GM12801 (cell line): ENCODE data around the gene PRKCH.

Experiments used
- TF ChIP-seq, protein P1 (sequence below): IDR thresholded peaks from one replicate; pipeline ENCODE4 v1.5.1; 2011; ENCODE audit warnings: control low read depth; ENCODE audit not compliant: insufficient read length; ENCODE audit errors: extremely low read depth

Gene PRKCH

DNA sequence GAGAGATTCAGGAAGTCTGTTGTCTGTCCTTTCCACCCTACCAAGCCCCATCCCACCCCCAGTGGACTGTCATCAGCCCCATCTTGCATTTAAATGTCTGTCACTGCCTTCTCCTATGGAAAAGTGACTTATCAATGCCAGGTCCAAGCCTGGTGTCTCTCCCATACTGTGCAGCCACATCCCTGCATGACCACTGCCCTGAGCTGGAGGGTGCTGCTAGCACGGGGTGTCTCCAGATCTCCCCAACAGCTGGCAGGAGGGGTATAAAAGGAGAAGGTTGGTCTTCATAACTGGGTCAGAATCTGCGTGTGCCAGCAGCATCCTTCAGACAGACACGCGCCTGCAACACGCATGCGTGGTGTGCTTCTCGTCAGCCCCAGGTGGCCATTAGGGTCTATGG lies 219.6 kb downstream of the PRKCH start:
- TF ChIP-seq, protein P1, sequence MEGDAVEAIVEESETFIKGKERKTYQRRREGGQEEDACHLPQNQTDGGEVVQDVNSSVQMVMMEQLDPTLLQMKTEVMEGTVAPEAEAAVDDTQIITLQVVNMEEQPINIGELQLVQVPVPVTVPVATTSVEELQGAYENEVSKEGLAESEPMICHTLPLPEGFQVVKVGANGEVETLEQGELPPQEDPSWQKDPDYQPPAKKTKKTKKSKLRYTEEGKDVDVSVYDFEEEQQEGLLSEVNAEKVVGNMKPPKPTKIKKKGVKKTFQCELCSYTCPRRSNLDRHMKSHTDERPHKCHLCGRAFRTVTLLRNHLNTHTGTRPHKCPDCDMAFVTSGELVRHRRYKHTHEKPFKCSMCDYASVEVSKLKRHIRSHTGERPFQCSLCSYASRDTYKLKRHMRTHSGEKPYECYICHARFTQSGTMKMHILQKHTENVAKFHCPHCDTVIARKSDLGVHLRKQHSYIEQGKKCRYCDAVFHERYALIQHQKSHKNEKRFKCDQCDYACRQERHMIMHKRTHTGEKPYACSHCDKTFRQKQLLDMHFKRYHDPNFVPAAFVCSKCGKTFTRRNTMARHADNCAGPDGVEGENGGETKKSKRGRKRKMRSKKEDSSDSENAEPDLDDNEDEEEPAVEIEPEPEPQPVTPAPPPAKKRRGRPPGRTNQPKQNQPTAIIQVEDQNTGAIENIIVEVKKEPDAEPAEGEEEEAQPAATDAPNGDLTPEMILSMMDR = no peak

DNA sequence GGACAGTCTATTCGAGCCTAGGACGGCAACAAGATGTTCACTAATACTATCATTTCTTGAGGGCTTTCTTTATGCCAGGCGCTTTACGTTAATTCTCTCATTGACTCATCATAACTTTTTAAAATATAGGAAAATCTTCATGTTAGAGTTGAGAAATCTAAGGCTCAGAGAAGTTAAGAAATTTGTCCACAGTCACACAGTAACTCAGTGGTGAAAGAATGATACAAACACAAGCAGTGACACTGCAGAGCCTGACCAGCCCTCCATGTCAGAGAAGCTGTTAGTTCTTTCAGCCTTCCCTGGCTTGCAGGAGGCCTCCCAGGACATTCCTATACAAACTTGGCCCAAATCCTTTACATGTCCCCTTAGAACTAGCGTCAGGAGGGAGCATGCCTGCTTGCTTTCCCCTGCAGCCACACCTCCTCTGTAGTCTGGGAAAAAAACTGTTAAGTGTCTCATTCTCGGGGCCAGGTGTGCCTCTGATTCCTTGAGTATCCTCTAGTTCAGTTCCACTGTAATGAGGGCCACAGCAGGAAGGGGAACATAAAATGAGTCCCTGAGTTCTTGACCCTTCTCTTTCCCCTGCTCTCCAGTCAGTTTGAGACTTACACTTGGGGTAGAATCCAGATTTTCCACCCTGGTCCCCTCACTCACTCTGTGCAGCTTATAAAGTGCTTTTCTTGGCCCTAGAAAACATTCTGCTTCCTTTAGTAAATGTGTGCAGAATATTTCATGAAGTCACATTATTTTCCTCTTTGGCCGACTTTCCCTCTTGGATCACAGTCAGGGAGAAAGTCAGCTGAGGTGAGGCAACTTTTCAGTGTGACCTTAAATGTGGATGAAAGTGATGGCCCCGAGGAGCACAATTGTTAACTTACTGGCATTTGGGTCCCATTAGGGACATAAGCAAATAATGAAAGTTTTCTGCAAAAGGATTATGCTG lies 221.7 kb downstream of the PRKCH start:
- TF ChIP-seq, protein P1 = no peak

DNA sequence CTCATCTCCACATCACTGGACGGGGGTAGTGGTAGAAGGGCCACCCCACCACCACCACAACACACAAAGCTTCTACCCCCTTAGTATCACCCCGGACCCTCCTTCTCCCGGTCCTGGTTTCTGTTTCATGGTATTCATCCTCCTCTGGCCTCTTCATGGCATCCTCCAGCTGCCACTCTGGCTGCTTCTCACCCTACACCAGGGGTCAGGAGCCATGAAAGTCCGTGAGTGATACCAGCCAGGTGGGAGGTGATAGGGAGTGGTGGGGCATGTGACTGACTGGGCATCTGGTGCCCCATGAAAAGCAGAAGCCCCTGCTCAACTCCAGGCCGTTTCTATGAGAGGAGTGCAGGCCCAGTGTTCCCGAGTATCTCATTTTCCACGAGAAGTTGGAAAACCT lies 222.6 kb downstream of the PRKCH start:
- TF ChIP-seq, protein P1 = no peak

DNA sequence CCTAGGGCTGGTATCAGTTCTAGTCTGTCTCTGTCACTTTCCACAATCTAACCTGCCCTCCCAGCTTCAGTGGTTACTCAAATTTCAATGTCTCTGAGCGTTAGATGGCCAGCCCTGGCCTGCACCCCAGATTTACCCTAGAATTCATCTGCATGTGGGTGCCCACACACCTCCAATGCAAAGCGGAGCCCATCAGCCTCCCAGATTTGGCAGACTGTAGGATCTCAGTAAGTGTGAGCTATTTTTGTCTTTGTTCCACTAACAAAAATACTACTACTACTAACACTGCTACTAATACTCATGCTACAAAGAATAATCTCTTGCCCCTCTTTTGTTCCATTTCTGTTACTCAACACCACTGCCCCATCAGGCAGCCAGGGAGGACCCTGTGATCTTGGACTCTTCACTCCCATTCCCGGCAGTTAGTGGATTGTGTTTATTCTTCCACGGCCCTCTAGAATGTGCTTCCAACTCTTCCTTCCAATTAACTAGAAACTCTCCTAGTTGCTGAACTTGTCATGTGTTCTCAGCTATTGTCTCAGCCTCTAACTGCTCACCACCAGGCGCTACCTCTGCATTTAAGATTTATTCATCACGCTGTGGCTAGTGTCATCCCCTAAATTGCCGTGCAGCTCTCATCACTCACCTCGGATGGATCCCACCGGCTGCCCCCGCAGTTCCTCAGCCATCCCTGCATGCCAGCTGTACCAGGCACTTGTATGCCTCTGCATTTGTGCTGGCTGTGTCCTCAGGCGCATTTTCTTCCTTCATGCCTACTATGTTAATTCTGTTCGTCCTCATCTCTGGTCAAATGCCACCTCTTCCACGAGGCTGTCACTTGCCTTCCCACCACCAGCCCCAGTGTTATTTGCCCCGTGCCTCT lies 223.3 kb downstream of the PRKCH start:
- TF ChIP-seq, protein P1 = no peak

DNA sequence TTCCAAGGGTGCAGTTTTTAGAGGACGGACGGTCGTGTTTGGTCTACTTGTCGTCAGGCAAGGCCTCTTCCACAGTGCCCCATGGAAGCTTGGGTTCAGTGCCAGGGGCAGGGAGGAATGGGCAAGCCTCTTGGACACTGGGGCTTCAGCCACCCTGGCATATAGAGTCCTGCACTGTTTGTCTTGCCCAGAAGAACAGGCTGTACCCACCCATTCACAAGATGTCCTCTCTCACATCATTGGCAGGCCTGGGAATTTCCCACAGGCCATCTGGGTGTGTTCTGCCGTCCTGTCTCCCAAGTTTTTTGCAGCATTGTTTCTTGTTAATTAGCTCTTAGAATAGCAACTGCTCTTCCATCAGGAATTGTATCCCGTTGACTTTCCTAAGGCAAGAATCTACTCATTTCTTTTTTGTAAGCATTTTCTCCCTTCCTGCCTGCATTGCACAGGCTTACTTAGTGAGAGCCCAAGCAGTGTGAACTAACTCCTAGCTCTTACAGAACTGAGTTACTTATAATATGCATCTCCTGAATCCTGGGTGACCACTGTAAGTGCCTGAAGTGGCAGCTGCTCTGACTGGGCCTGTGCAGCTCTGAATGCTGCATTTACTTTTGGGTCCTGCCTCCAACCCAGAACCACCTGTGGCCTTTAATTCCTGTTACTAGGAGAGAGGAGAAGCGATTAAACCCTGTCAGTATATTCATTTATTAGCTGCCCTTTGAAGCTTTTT lies 224.5 kb downstream of the PRKCH start:
- TF ChIP-seq, protein P1 = no peak

DNA sequence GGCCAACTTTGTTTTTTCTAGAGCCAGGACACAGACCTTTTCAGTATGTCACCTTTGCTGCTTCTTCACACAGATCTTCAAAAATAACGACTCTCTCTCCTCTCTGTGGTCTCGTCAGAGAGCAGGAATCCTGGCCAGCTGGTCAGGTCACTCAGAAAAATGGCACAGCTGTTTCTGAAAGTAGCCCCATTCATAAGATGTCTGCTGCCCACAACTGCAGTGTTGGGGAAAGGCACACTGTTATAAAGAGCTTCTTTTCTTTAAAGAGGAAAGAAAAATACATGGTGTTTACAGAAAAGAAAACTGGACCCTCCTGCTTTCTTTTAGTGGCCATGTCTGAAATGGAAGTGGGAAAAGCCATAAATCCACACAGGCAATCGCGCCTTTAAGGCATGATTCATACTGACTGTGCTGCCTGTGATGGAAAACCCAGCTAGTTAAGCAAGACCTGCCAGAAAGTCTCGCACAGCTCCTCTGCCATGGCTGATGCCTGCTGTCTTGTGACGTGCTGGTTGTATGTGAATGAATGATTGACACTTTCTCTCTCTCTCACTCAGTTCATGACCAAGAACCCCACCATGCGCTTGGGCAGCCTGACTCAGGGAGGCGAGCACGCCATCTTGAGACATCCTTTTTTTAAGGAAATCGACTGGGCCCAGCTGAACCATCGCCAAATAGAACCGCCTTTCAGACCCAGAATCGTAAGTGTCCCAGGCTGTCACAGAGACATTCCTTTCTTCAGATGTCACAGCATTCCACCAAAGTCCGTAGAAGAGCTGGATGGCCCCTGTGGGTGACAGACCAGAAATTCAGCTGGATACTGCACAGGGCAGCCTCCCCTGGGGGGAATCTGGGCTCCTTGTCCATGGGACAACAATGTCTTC lies 226.0 kb downstream of the PRKCH start:
- TF ChIP-seq, protein P1 = no peak
